ENCODE results near the gene LBH.

DNA sequence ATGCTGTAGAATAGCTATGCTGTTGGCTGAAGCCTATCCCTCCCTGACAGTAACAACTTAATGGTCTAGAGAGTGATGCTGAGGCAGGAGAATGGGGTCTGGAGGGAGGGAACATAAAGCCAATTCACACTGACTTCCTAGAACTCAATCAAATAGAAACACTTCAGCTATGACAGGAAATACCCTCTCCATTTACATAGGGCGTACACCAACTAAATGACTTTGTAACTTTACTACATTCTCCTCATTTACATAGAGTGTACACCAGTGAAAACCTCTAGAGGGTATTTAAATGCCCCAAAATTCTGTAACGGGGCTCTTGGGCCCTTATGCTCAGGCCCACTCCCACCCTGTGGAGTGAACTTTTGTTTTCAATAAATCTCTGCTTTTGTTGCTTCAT lies 43.0 kb upstream of the LBH start:
- TF ChIP-seq, protein P1, sequence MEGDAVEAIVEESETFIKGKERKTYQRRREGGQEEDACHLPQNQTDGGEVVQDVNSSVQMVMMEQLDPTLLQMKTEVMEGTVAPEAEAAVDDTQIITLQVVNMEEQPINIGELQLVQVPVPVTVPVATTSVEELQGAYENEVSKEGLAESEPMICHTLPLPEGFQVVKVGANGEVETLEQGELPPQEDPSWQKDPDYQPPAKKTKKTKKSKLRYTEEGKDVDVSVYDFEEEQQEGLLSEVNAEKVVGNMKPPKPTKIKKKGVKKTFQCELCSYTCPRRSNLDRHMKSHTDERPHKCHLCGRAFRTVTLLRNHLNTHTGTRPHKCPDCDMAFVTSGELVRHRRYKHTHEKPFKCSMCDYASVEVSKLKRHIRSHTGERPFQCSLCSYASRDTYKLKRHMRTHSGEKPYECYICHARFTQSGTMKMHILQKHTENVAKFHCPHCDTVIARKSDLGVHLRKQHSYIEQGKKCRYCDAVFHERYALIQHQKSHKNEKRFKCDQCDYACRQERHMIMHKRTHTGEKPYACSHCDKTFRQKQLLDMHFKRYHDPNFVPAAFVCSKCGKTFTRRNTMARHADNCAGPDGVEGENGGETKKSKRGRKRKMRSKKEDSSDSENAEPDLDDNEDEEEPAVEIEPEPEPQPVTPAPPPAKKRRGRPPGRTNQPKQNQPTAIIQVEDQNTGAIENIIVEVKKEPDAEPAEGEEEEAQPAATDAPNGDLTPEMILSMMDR (IDR thresholded peaks at IDR 0.05), result no peak
- TF ChIP-seq EP300 (IDR thresholded peaks at IDR 0.05), result no peak
- no peak for TF ChIP-seq POLR2A (IDR thresholded peaks at IDR 0.05)
- TF ChIP-seq POLR2AphosphoS5 (IDR thresholded peaks at IDR 0.05), result no peak

Data from gastroesophageal sphincter (tissue), 3 donors.